ENCODE data around the gene MINDY1. TPM values are rescaled to one million over a fixed set of nuclear protein-coding genes. Genes with fewer than 3 reads are reported as not detected.

The MINDY1 gene
- total and polyA plus RNA-seq, 2 donors (not counting 3 experiments of a cell fraction or from before 2014, with no cell fraction given) = 12.0 to 15.4 TPM

DNA sequence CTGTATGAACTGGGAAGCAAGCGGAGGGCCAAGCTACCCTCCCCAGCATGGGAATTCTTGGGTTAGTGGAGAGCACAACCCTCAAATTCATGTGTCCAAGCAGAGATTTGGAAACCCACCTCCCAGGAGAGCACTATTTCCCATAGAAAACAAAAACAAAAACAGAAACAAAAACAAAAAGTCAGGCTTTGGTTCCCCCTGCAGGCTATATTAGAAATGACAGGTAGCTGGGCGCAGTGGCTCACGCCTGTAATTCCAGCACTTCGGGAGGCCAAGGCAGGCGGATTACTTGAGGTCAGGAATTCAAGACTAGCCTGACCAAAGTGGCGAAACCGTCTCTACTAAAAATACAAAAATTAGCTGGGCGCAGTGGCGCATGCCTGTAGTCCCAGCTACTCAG lies 10.8 kb downstream of the MINDY1 start:
- Histone ChIP-seq H3K4me3 (replicated peaks in 1 of 3; ENCODE audit: insufficient read depth in 1 of 3, low read depth in 1 of 3, low read length in 3 of 3) (no peak overlapping the region), H2AFZ (ENCODE audit: low read depth, low read length) (peak overlapping the region; percentile 15)

DNA sequence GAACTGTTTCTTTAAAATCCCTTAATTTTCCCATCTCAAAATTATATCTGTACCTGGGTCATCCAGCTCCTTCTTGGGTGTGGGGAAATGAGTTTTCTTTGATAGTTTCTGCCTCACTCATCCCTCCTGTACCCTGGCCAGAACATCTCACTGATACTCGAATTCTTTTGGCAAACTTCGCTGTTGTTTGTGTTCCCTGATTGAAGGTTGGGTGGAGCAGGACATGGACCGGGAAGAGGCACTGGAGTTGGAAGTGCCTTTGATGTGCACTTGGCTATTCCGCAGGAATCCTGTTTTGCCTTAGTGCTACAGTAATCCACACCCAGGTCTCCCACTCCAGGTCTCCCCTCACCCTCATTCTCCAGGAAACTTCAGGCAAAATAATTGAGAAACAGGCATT lies 11.2 kb downstream of the MINDY1 start:
- no peak overlapping the region for H3K27ac ChIP-seq (ENCODE audit: insufficient read depth, low read depth, low read length)
- dilution Hi-C loops (cut with MboI; ENCODE audit: extremely low pct_ligation_motif_present, low sequenced_read_pairs) (no loop called here), intact Hi-C loops (cut with micrococcal nuclease) (loop anchor here (1.0 kb wide), 1 partner anchor 16 kb away; no protein-coding TSS in a partner anchor)
- no peaks in the 10 kb centered on the region for H3K79me2 ChIP-seq (ENCODE audit: control insufficient read depth, insufficient read depth, low read length)
- H3K4me3 ChIP-seq (replicated peaks in 1 of 3; ENCODE audit: insufficient read depth in 1 of 3, low read depth in 1 of 3, low read length in 3 of 3) = no peak overlapping the region
- TF ChIP-seq FOS (IDR thresholded peaks at IDR 0.05; ENCODE audit: borderline replicate concordance, insufficient read depth, low read length) (no peak), POLR2AphosphoS5 (IDR thresholded peaks at IDR 0.05; ENCODE audit: insufficient read depth, low read depth, low read length) (no peak), POLR2A (IDR thresholded peaks at IDR 0.05; ENCODE audit: low read depth, low read length) (no peak), JUN (IDR thresholded peaks at IDR 0.05; ENCODE audit: borderline replicate concordance, insufficient read depth, insufficient read length, low read depth) (no peak), GATA2 (IDR thresholded peaks at IDR 0.05; ENCODE audit: insufficient read depth, insufficient read length, low read depth, low read length) (no peak), MYC (IDR thresholded peaks at IDR 0.05; ENCODE audit: low read depth, low read length) (no peak), EZH2 (IDR thresholded peaks at IDR 0.05; ENCODE audit: borderline replicate concordance, low read depth, low read length, severe bottlenecking) (no peak)
- TF ChIP-seq, protein P1, sequence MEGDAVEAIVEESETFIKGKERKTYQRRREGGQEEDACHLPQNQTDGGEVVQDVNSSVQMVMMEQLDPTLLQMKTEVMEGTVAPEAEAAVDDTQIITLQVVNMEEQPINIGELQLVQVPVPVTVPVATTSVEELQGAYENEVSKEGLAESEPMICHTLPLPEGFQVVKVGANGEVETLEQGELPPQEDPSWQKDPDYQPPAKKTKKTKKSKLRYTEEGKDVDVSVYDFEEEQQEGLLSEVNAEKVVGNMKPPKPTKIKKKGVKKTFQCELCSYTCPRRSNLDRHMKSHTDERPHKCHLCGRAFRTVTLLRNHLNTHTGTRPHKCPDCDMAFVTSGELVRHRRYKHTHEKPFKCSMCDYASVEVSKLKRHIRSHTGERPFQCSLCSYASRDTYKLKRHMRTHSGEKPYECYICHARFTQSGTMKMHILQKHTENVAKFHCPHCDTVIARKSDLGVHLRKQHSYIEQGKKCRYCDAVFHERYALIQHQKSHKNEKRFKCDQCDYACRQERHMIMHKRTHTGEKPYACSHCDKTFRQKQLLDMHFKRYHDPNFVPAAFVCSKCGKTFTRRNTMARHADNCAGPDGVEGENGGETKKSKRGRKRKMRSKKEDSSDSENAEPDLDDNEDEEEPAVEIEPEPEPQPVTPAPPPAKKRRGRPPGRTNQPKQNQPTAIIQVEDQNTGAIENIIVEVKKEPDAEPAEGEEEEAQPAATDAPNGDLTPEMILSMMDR (IDR thresholded peaks at IDR 0.05; ENCODE audit: extremely low read depth in 1 of 2, insufficient read depth in 1 of 2, low read depth in 1 of 2, low read length in 2 of 2) = no peak
- TF ChIP-seq, protein P2, sequence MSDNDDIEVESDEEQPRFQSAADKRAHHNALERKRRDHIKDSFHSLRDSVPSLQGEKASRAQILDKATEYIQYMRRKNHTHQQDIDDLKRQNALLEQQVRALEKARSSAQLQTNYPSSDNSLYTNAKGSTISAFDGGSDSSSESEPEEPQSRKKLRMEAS (IDR thresholded peaks at IDR 0.05; ENCODE audit: insufficient read depth, insufficient read length) = no peak
- no peaks in the 10 kb centered on the region for H3K9me3 ChIP-seq (replicated peaks; ENCODE audit: control insufficient read depth, insufficient read depth, low read length)
- no peak overlapping the region for H3K4me2 ChIP-seq (ENCODE audit: insufficient read depth, low read length)
- H3K4me1 ChIP-seq (ENCODE audit: control insufficient read depth, extremely low read depth, insufficient read depth, low read length) = peaks cover 11% of the 10 kb centered on the region
- no peak overlapping the region for H3K9ac ChIP-seq (replicated peaks; ENCODE audit: extremely low read depth, insufficient read depth, low read length)
- ChIA-PET POLR2A (interaction anchor here (0.9 kb wide), 1 partner anchor 11 kb away, joined by 4 read pairs; the partner anchor contains the start of gene MINDY1), CTCF (interaction anchor here (0.8 to 12.3 kb wide), 27 partner anchors 11 to 808 kb away, joined by 3 to 278 read pairs (median 5); partner anchors contain the start of genes ANXA9, BNIPL, C1orf56 and CERS2)
- peaks cover 0 to 11% of the 10 kb centered on the region in 2 experiments for H3K36me3 ChIP-seq (ENCODE audit: control insufficient read depth in 2 of 2, extremely low read depth in 1 of 2, insufficient read depth in 2 of 2, low read length in 2 of 2)
- no peak for FAIRE-seq
- H4K20me1 ChIP-seq (replicated peaks; ENCODE audit: control insufficient read depth, extremely low read depth, insufficient read depth, low read length) = no peaks in the 10 kb centered on the region
- H2AFZ ChIP-seq (ENCODE audit: low read depth, low read length) = peak overlapping the region; percentile 15
- no peak for DNase-seq (ENCODE audit: low read depth, low spot score)
- BruUV-seq (replicated peaks) = no TSS peak
- H3K27me3 ChIP-seq (ENCODE audit: control insufficient read depth in 2 of 2, insufficient read depth in 2 of 2, low read length in 2 of 2) = no peaks in the 10 kb centered on the region
- H3K9me1 ChIP-seq (replicated peaks; ENCODE audit: control insufficient read depth, extremely low read depth, insufficient read depth, low read length) = no peaks in the 10 kb centered on the region

More for the DNA sequence above, 10.8 kb downstream of the MINDY1 start:
- ChIA-PET CTCF (interaction anchor here (0.6 to 12.3 kb wide), 42 partner anchors 10 to 1049 kb away, joined by 3 to 278 read pairs (median 4); partner anchors contain the start of genes ANXA9, BNIPL, C1orf56 and CERS2), POLR2A (interaction anchor here (0.9 kb wide), 1 partner anchor 11 kb away, joined by 4 read pairs; the partner anchor contains the start of gene MINDY1)
- DNase-seq (ENCODE audit: low read depth, low spot score) (no peak), FAIRE-seq (peak; percentile 89)
- Histone ChIP-seq H3K4me2 (ENCODE audit: insufficient read depth, low read length) (no peak overlapping the region), H3K79me2 (ENCODE audit: control insufficient read depth, insufficient read depth, low read length) (no peaks in the 10 kb centered on the region), H3K36me3 (ENCODE audit: control insufficient read depth in 2 of 2, extremely low read depth in 1 of 2, insufficient read depth in 2 of 2, low read length in 2 of 2) (peaks cover 0 to 11% of the 10 kb centered on the region in 2 experiments), H3K9ac (replicated peaks; ENCODE audit: extremely low read depth, insufficient read depth, low read length) (no peak overlapping the region), H3K9me1 (replicated peaks; ENCODE audit: control insufficient read depth, extremely low read depth, insufficient read depth, low read length) (no peaks in the 10 kb centered on the region), H3K27me3 (ENCODE audit: control insufficient read depth in 2 of 2, insufficient read depth in 2 of 2, low read length in 2 of 2) (no peaks in the 10 kb centered on the region), H3K9me3 (replicated peaks; ENCODE audit: control insufficient read depth, insufficient read depth, low read length) (no peaks in the 10 kb centered on the region), H4K20me1 (replicated peaks; ENCODE audit: control insufficient read depth, extremely low read depth, insufficient read depth, low read length) (no peaks in the 10 kb centered on the region), H3K27ac (ENCODE audit: insufficient read depth, low read depth, low read length) (no peak overlapping the region), H3K4me1 (ENCODE audit: control insufficient read depth, extremely low read depth, insufficient read depth, low read length) (peaks cover 11% of the 10 kb centered on the region)
- intact Hi-C loops (cut with micrococcal nuclease) = loop anchor here (1.0 kb wide), 1 partner anchor 17 kb away; no protein-coding TSS in a partner anchor
- no peak for TF ChIP-seq JUN (IDR thresholded peaks at IDR 0.05; ENCODE audit: borderline replicate concordance, insufficient read depth, insufficient read length, low read depth)
- TF ChIP-seq, protein P1 (IDR thresholded peaks at IDR 0.05; ENCODE audit: extremely low read depth in 1 of 2, insufficient read depth in 1 of 2, low read depth in 1 of 2, low read length in 2 of 2) = peak; percentile 57 to 68
- BruUV-seq (replicated peaks) = no TSS peak
- dilution Hi-C loops (cut with MboI; ENCODE audit: extremely low pct_ligation_motif_present, low sequenced_read_pairs) = no loop called here

Measured in endothelial cell of umbilical vein (primary cell).